ENCODE measurements around the gene BMI1.

BMI1 gene

GRCh38 chr10:22323538-22324305 is 2.8 kb downstream of the BMI1 start:
- TF ChIP-seq TOX (CRISPR knock-in tag; IDR thresholded peaks at IDR 0.05; ENCODE audit: borderline replicate concordance) = no peak
- no peak for TF ChIP-seq CSRNP3 (CRISPR knock-in tag; IDR thresholded peaks at IDR 0.05)
- TF ChIP-seq OSR1 (CRISPR knock-in tag; IDR thresholded peaks at IDR 0.05) = no peak
- no peak for TF ChIP-seq PATZ1 (CRISPR knock-in tag; IDR thresholded peaks at IDR 0.05; ENCODE audit: borderline replicate concordance)
- no peak for TF ChIP-seq TSHZ2 (CRISPR knock-in tag; IDR thresholded peaks at IDR 0.05)
- TF ChIP-seq ZFP30 (CRISPR knock-in tag; IDR thresholded peaks at IDR 0.05) = no peak
- no peak for TF ChIP-seq GLIS3 (CRISPR knock-in tag; IDR thresholded peaks at IDR 0.05)
- TF ChIP-seq POU6F1 (CRISPR knock-in tag; IDR thresholded peaks at IDR 0.05; ENCODE audit: borderline replicate concordance, low read depth) = no peak
- no peak for TF ChIP-seq SNAI2 (CRISPR knock-in tag; IDR thresholded peaks at IDR 0.05)
- no peak for ATAC-seq

- TF ChIP-seq BACH2 (CRISPR knock-in tag; IDR thresholded peaks at IDR 0.05; ENCODE audit: borderline replicate concordance) = no peak
- TF ChIP-seq ZNF70 (CRISPR knock-in tag; IDR thresholded peaks at IDR 0.05) = no peak
- no peak for TF ChIP-seq ESRRG (CRISPR knock-in tag; IDR thresholded peaks at IDR 0.05)
- no peak for TF ChIP-seq RARB (CRISPR knock-in tag; IDR thresholded peaks at IDR 0.05)
- TF ChIP-seq ZFP30 (CRISPR knock-in tag; IDR thresholded peaks at IDR 0.05) = no peak
- TF ChIP-seq ZNF565 (CRISPR knock-in tag; conservative IDR thresholded peaks at IDR 0.05; ENCODE audit: low read depth) = no peak
- no peak for TF ChIP-seq GLIS3 (CRISPR knock-in tag; IDR thresholded peaks at IDR 0.05)
- TF ChIP-seq TCF4 (CRISPR knock-in tag; IDR thresholded peaks at IDR 0.05; ENCODE audit: borderline replicate concordance) = no peak
- no peak for TF ChIP-seq TSHZ2 (CRISPR knock-in tag; IDR thresholded peaks at IDR 0.05)
- TF ChIP-seq ZC3H10 (CRISPR knock-in tag; IDR thresholded peaks at IDR 0.05) = no peak
- TF ChIP-seq ZNF8 (CRISPR knock-in tag; IDR thresholded peaks at IDR 0.05) = no peak
- ATAC-seq = no peak
Observed at GRCh38 chr10:22324413-22324812, 3.5 kb downstream of the BMI1 start.

GRCh38 chr10:22324893-22325271 is 4.0 kb downstream of the BMI1 start:
- no peak for TF ChIP-seq GLIS3 (CRISPR knock-in tag; IDR thresholded peaks at IDR 0.05)
- TF ChIP-seq OSR1 (CRISPR knock-in tag; IDR thresholded peaks at IDR 0.05) = no peak
- no peak for TF ChIP-seq ESRRG (CRISPR knock-in tag; IDR thresholded peaks at IDR 0.05)
- no peak for TF ChIP-seq ZC3H10 (CRISPR knock-in tag; IDR thresholded peaks at IDR 0.05)
- no peak for TF ChIP-seq ZNF70 (CRISPR knock-in tag; IDR thresholded peaks at IDR 0.05)
- TF ChIP-seq POU6F1 (CRISPR knock-in tag; IDR thresholded peaks at IDR 0.05; ENCODE audit: borderline replicate concordance, low read depth) = no peak
- TF ChIP-seq TOX (CRISPR knock-in tag; IDR thresholded peaks at IDR 0.05; ENCODE audit: borderline replicate concordance) = no peak
- TF ChIP-seq CSRNP3 (CRISPR knock-in tag; IDR thresholded peaks at IDR 0.05) = no peak
- no peak for ATAC-seq
